GM19455 (cell line): ENCODE results near the gene CEBPZ.

Source experiments
- ATAC-seq: cut with Tn5 transposase; IDR thresholded peaks from one replicate; pipeline ENCODE4 v1.9.1; 2021; ENCODE audit not compliant: unreplicated experiment

Gene CEBPZ

DNA sequence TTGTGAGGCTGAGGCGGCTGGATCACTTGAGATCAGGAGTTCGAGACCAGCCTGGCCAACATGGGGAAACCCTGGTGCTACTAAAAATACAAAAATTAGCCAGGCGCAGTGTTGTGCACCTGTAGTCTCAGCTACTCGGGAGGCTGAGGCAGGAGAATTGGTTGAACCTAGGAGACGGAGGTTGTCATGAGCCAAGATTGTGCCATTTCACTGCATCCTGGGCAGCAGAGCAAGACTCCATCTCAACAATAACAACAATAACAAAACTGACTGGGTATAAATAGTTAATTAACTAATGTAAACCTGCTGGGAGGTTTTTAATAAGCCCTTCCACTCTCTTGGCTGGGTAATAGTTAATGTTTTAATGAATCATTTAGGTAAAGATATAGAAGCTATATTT, 50.8 kb downstream of the CEBPZ start:
- ATAC-seq = no peak

DNA sequence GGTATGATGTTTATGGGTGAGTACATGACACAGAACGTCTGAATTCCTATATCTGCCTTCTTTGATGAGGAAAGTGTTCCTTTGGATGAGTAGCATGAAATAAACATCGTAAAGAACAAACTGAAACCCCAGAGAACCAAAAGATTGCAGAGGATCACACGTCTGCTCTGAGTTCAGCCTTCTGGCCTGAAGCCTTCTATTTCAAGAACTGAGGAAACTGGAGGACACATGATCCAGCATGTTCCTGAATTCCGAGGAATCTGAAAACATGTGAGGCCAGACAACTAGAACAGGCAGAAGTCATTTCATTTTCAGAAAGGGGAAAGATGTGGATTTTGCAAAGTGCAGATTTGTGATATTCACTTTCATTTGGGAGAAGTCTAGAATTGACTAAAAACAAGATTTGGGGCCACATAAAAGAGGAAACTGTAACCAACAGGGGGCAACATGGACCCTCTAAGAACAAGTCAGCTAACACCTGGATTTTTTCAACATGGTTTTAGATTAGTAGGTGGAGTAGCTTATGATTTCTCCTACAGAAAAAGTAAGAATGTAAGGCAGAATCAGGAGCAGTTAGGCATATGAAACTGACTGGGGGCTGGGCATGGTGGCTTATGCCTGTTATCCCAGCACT, 51.3 kb downstream of the CEBPZ start:
- ATAC-seq = no peak

DNA sequence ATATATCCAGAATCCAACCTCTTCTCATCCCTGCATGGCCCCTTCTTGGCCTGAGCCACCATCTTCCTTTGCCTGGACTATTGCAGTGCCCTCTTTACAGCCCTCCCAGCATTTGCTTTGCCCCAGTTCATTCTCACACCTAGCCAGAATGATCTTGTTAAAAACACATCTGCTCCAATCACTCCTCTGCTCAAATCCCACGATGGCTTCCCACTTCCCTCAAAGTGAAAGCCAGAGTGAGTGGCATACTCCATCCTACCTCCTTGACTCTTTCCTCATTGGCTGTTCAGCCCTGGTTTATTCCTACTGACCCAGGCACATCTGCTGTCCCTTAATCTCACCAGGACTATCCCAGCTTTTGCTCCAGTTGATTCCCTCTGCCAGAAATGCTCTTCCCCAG, 57.7 kb downstream of the CEBPZ start:
- ATAC-seq = no peak

DNA sequence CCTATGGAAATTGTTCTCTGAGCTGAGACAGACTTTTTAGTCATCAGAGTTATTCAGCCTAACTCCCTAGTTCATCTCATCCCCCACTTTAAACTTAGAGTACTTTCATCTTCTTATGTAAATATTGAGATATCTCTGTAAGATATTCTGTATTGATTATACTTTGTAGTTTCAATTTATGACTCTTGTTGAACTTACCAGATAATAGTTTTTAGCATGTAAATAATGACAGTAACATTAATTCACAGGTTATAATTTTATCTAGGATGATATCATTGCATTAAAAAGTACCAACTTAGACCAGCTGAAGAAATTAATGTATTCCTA, 59.8 kb downstream of the CEBPZ start:
- ATAC-seq = no peak

DNA sequence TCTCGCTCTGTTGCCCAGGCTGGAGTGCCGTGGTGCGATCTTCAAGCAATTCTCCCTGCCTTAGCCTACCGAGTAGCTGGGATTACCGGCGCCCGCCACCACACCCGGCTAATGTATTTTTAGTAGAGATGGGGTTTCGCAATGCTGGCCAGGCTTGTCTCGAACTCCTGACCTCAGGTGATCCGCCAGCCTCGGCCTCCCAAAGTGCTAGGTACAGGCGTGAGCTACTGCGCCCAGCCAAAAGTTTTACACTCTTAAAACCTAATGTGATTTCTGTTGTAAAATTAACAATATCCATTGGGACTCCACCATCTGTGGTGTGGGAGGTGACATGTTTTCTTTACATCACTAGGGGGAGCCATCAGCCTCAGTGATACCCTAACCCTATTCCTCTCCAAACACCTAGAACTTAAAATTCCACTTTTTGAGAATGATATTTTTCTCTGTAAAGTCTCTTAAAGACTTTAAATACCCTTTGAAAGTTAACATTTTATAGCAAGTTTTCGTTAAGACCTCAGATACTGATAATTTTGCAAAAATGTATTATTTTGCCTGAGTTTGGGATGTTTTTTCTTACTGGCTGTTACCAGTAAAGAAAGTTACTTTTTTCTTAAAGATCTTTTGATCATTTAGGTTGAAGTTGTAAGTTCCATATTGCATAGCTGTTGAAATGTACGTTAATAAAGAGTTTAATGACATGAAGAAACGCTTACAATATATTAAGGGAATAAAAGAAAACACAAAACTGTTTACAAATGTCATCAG, 63.0 kb downstream of the CEBPZ start:
- no peak for ATAC-seq

DNA sequence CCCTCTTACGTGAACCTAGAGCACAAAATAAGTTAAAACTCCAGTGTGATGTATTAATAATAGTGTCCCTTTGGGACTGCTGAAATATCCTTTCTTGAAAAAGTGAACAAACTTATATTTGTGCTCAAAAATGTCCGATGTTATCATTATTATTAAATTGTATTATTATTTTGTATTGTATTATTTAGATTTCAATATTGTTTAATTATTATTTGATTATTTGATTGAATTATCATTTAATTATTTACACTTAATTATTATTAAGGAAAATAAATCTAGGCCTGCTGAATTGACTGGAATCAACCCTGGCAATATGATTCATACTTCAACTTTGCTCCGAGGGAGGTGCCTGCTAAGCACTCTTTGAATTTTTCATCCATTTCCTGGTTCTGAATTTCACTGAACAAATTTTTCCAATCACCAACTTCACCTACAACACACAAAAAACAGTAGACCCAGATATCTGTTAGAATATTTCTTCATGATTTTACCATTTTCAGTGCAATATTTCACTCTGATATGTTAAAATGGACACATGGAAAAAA, 63.7 kb downstream of the CEBPZ start:
- ATAC-seq = no peak

DNA sequence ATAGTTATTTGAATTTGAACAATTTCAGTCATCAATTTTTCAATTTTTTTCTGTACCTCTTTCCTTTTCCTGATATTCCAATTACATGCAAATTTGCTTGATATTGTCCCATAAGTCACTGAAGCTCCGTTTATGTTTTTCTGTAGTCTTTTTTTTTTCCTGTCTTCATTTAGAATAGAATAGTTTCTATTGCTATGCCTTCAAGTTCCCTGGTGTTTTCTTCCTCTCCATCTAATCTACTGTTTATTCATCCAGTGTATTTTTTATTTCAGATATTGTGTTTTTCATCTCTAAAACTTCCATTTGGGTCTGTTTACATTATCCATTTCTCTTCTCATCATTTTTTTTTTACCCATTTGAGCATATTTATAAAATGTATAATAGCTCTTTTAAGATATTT, 66.6 kb downstream of the CEBPZ start:
- no peak for ATAC-seq

DNA sequence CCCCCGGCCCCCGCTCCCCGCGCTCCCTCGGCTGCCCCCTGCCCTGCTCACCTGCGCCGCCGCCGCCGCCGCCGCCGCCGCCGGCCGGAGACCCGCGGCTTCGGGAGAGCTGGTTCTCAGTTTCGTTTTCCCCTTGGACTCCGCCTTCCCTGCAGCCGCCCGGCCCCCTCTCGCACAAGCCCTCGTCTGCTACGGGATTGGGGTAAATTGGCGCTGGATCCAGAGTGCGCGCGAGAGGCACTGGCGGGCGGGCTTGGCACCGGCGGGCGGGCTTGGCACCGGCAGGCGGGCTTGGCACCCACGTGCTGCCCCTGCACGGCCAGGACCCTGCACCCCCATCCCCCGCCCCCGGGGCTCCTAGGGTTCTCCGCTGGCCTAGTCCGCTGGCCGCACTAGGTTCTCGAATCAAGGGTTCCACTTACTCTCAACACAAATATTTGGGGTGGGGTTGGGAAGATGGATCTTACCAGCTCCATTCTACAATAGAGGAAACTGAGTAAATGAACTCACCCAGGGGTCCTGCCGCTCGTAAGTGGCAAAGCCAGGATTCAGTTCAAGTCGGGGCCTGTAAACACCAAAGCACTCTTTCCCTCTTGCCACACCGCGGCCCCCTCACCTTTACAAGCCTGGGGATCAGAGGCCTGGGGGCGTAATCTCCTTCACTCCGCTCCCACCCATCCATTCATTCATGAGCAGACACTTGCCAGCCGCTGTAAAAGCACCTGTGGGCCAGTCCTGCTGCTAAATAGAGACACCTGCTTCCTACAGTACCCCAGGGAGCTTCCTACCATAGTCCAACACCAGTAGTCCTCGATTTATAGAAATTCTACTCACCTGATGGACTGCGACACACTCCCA, 74.3 kb downstream of the CEBPZ start, which contains the start of gene EIF2AK2:
EIF2AK2 (minus strand) TSS at position 124 of the 858 bp plus-strand sequence. CDS start 9,174 bp downstream, outside the sequence.
- peak; percentile 81 for ATAC-seq

DNA sequence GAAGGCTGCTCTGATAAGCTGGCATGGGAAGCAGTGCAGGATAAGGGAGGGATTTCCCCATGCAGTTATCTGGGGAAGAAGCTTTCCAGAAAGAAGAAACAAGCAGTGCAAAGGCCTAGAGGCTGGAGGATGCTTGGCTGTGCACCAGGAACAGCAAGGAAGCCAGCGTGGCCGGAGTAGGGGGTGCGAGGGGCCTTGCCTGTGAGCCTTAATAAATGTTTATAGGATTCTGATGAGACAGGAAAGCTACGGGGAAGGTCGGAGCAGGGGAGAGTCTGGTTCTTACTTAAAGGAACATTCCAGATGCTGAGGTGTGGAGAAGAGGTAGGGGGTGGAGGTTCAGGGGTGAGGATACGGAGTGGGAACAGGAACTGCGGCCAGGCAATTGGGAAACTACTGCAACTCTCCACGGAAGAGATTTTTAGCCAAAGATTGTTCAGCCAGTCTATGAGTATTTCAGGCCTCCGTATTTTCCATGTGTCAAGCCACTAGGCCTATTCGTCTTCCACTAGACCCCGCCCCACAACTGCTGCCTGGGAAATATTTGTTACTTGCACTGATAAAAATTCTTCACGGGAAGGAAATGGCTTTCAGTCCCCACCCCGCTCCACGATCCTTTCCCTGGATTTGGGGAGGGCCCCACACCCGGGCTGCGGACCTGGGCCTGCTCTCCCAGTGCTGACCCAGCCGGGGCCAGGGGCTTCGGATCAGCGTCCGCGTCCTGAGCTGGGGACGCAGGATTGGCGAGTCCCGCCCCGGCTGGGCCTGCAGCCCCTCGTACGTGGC, 75.1 kb downstream of the CEBPZ start:
- ATAC-seq = peak; percentile 32

DNA sequence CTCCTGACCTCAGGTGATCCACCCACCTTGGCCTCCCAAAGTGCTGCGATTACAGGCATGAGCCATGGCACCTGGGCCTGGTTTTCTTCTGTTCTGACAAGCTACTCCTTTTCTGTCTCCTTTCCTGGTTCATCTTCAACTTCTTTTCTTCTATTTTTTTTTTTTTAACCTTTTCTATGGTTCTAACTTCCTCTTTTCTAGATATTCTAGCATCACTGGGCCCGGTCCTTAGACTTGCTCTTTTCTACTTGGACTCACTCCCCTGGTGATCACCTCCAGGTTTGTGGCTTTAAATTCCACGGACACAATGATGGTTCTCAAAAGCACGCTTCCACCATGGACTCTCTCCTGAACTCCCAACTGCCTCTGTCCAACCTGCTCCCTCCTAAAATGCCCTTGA, 76.6 kb downstream of the CEBPZ start:
- no peak for ATAC-seq

DNA sequence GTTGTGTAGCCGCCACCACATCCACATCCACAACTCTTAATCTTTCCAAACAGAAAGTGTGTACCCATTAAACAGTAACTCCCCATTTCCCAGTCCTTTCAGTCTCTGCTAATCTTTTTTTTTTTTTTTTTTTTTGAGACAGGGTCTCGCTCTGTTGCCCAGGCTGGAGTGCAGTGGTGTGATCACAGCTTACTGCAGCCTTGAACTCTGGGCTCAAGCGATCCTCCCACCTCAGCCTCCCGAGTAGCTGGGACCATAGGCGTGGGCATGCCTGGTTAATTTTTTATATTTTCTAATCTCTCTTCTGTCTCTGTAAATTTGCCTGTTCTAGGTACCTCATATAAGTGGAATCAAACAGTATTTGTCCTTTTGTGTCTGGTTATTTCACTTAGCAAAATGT, 78.2 kb downstream of the CEBPZ start:
- ATAC-seq = no peak
